Measurements from ENCODE around the gene NEO1.
"Not testable (repeated sequence)": the region's sequence is repeated elsewhere in the genome, so short reads cannot be mapped to it uniquely, and the experiment has no call there.

The NEO1 gene

GRCh38 chr15:73293773-73294172 lies 241.5 kb downstream of the NEO1 start:
- no peak for ATAC-seq
- Mint-ChIP-seq H3K27me3 (no peaks in the 10 kb centered on the region), H3K9me3 (no peaks in the 10 kb centered on the region), H3K27ac (no peak overlapping the region), H3K4me3 (no peak overlapping the region), H3K4me1 (no peaks in the 10 kb centered on the region), H3K36me3 (peaks cover 19% of the 10 kb centered on the region)

- no peak for ATAC-seq
- no peak overlapping the region for H3K27ac Mint-ChIP-seq
These were observed 243.5 kb downstream of the NEO1 start for GRCh38 chr15:73295630-73296286.

GRCh38 chr15:73296609-73297353 lies 244.5 kb downstream of the NEO1 start:
- ATAC-seq, result no peak
- H3K4me1 Mint-ChIP-seq, result no peaks in the 10 kb centered on the region
- no peak overlapping the region for H3K27ac Mint-ChIP-seq
- no peaks in the 10 kb centered on the region for H3K9me3 Mint-ChIP-seq
- H3K27me3 Mint-ChIP-seq, result no peaks in the 10 kb centered on the region
- H3K36me3 Mint-ChIP-seq, result peaks cover 19% of the 10 kb centered on the region
- H3K4me3 Mint-ChIP-seq, result no peak overlapping the region

More at GRCh38 chr15:73295630-73296286, 243.5 kb downstream of the NEO1 start:
- H3K4me1 Mint-ChIP-seq, result no peaks in the 10 kb centered on the region
- no peak overlapping the region for H3K4me3 Mint-ChIP-seq
- no peaks in the 10 kb centered on the region for H3K9me3 Mint-ChIP-seq
- peaks cover 13% of the 10 kb centered on the region for H3K36me3 Mint-ChIP-seq
- no peaks in the 10 kb centered on the region for H3K27me3 Mint-ChIP-seq

GRCh38 chr15:73298522-73299245 lies 246.4 kb downstream of the NEO1 start:
- Mint-ChIP-seq H3K4me3 (no peak overlapping the region), H3K27ac (no peak overlapping the region), H3K4me1 (peaks cover 4% of the 10 kb centered on the region), H3K27me3 (no peaks in the 10 kb centered on the region), H3K9me3 (no peaks in the 10 kb centered on the region), H3K36me3 (peaks cover 22% of the 10 kb centered on the region)
- no peak for ATAC-seq

- ATAC-seq, H3K9me3 Mint-ChIP-seq, H3K4me3 Mint-ChIP-seq, H3K4me1 Mint-ChIP-seq, H3K27me3 Mint-ChIP-seq, H3K27ac Mint-ChIP-seq: not testable (repeated sequence)
- peaks cover 18% of the 10 kb centered on the region for H3K36me3 Mint-ChIP-seq
These were observed 248.0 kb downstream of the NEO1 start for GRCh38 chr15:73300286-73300685.

- H3K27ac Mint-ChIP-seq, result no peak overlapping the region
- H3K4me3 Mint-ChIP-seq, result no peak overlapping the region
- no peaks in the 10 kb centered on the region for H3K27me3 Mint-ChIP-seq
- peaks cover 5% of the 10 kb centered on the region for H3K4me1 Mint-ChIP-seq
- H3K9me3 Mint-ChIP-seq, result no peaks in the 10 kb centered on the region
- H3K36me3 Mint-ChIP-seq, result peaks cover 18% of the 10 kb centered on the region
- no peak for ATAC-seq
These were observed 251.4 kb downstream of the NEO1 start for GRCh38 chr15:73303636-73304035.

- no peak overlapping the region for H3K4me3 Mint-ChIP-seq
- peaks cover 18% of the 10 kb centered on the region for H3K36me3 Mint-ChIP-seq
- H3K27me3 Mint-ChIP-seq, result no peaks in the 10 kb centered on the region
- H3K27ac Mint-ChIP-seq, result no peak overlapping the region
- peaks cover 5% of the 10 kb centered on the region for H3K4me1 Mint-ChIP-seq
- ATAC-seq, result peak; percentile 66
- H3K9me3 Mint-ChIP-seq, result no peaks in the 10 kb centered on the region
These were observed 253.3 kb downstream of the NEO1 start for GRCh38 chr15:73305331-73306211.

GRCh38 chr15:73308305-73308704 lies 256.0 kb downstream of the NEO1 start:
- no peaks in the 10 kb centered on the region for H3K9me3 Mint-ChIP-seq
- peaks cover 5% of the 10 kb centered on the region for H3K4me1 Mint-ChIP-seq
- no peaks in the 10 kb centered on the region for H3K27me3 Mint-ChIP-seq
- H3K36me3 Mint-ChIP-seq, result no peaks in the 10 kb centered on the region
- ATAC-seq, result no peak
- no peak overlapping the region for H3K4me3 Mint-ChIP-seq
- H3K27ac Mint-ChIP-seq, result no peak overlapping the region

GRCh38 chr15:73313861-73314260 lies 261.6 kb downstream of the NEO1 start:
- no peaks in the 10 kb centered on the region for H3K9me3 Mint-ChIP-seq
- ATAC-seq, result no peak
- no peak overlapping the region for H3K27ac Mint-ChIP-seq
- H3K27me3 Mint-ChIP-seq, result peaks cover 8% of the 10 kb centered on the region
- H3K4me1 Mint-ChIP-seq, result peaks cover 18% of the 10 kb centered on the region
- H3K4me3 Mint-ChIP-seq, result no peak overlapping the region
- no peaks in the 10 kb centered on the region for H3K36me3 Mint-ChIP-seq

GRCh38 chr15:73317651-73318462 lies 265.6 kb downstream of the NEO1 start:
- Mint-ChIP-seq H3K4me1 (peaks cover 26% of the 10 kb centered on the region), H3K4me3 (peak overlapping the region; percentile 57), H3K36me3 (no peaks in the 10 kb centered on the region), H3K9me3 (no peaks in the 10 kb centered on the region), H3K27me3 (peaks cover 16% of the 10 kb centered on the region), H3K27ac (peak overlapping the region; percentile 26)
- peak; percentile 58 for ATAC-seq

GRCh38 chr15:73318463-73319351 lies 266.4 kb downstream of the NEO1 start:
- Mint-ChIP-seq H3K4me3 (peak overlapping the region; percentile 57), H3K9me3 (no peaks in the 10 kb centered on the region), H3K36me3 (no peaks in the 10 kb centered on the region), H3K4me1 (peaks cover 26% of the 10 kb centered on the region), H3K27ac (peak overlapping the region; percentile 26), H3K27me3 (peaks cover 16% of the 10 kb centered on the region)
- ATAC-seq, result peak; percentile 88

GRCh38 chr15:73319460-73320245 lies 267.4 kb downstream of the NEO1 start:
- ATAC-seq, result no peak
- Mint-ChIP-seq H3K9me3 (no peaks in the 10 kb centered on the region), H3K4me1 (peaks cover 26% of the 10 kb centered on the region), H3K27me3 (peaks cover 16% of the 10 kb centered on the region), H3K4me3 (no peak overlapping the region), H3K27ac (peak overlapping the region; percentile 26), H3K36me3 (no peaks in the 10 kb centered on the region)
